HG02642 (cell line): ENCODE results near the gene SERPINB6.
"Not testable (repeated sequence)": the region's sequence is repeated elsewhere in the genome, so short reads cannot be mapped to it uniquely, and the experiment has no call there.

Source experiments
- ATAC-seq: cut with Tn5 transposase; IDR thresholded peaks from one replicate; pipeline ENCODE4 v1.9.1; 2021; ENCODE audit warnings: mild to moderate bottlenecking; ENCODE audit not compliant: unreplicated experiment, poor library complexity

SERPINB6 gene

DNA sequence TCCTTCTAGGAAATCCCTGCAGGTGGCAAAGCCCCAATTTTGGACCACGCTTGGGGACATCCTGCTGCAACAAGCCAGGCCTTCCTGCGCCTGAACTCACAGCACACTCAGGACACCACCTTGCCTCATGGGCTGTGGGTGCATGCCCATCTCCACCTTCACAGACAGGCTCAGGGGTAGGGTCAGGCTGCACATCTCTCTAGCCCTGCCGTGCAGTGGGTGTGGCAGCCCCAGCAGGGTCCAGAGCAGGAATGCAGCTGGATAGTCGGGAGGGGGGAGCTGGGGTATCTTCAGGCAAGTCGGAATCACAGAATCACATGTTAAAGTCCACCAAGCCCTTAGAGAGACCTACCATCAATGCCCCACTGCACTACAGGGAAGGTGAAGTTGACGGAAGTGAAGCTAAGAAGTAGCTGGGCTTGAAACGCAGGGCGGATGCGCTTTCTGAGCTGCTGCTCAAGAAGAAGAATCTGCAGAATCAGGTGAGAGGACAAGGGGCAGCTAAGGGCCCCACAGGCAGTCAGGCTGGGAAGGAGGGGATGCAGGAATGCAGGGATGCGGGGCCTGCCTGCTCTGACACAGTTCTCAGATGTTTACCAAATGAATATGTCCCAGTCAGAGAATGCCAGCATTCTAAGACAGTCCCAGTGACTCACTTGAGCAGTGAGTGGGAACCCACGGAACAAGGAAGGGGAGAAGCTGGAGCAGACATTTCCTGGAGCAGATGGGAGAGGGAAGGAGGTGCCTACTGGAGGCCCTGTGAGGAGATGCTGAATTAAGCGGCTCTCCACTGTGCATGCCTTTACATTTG is 11.3 kb downstream of the SERPINB6 start:
- ATAC-seq = no peak

DNA sequence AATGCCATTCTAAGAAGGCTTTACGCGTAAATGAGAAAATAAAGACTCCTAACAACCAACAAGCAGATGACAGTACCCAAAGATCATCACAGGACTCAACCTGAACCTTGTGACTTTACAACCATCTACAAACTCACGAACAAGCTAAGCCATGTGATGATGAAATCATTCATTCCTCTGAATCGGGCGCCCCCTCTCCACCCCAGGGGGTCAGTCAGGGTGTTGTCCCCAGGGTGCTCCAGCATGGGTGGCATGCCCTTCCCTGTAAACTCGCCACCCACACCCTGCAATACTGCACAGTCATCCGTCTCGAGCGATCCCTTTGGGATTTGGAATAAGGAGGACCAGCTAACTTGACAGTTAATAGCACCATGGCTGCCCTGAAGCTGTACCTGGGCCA is 12.6 kb downstream of the SERPINB6 start:
- ATAC-seq = no peak

DNA sequence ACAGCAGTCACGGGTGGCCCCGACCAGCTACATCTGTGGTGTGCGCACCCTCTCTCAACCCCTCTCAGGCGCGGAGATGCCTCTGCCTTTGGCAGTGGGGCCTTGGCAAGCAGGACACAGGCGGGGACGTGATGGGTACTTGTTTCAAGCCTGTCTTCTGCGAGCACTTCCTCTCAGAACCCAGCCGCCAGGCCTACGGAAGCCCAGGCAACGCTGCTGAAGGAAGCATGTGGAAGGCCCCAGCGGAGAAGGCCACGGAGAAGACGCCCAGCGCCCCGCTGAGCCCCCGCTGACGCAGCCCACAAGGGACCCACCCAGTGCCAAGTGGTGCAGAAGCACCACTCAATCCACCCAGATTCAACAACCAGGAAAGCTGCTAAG is 13.0 kb downstream of the SERPINB6 start:
- ATAC-seq = no peak

DNA sequence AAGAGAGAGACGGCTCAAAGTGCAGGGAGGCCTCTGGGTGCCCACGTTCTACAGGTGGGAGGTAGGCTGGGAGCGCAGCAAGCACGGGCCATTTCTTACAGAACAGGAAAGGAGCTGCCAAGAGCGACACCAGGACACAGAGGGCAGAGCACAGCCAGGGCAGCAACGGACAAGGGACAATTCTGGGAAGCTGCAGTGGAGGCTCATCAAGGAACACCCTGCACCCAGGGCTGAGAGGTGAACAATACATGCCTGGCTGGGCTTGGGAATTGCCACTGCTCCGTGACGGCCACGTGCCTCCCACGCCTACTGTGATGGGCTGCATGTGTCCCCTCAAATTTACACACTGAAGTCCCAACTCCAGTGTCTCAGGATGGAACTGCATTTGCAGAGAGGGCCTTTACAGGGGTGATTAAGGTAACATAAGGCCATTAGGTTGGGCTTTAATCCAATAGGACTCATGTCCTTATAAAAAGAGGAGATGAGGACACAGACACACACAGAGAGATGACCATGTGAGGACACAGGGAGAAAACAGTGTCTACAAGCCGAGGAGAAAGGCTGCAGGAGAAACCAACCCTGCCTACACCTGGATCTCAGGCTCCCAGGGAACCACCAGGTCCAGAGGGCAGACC is 13.6 kb downstream of the SERPINB6 start:
- ATAC-seq = no peak

DNA sequence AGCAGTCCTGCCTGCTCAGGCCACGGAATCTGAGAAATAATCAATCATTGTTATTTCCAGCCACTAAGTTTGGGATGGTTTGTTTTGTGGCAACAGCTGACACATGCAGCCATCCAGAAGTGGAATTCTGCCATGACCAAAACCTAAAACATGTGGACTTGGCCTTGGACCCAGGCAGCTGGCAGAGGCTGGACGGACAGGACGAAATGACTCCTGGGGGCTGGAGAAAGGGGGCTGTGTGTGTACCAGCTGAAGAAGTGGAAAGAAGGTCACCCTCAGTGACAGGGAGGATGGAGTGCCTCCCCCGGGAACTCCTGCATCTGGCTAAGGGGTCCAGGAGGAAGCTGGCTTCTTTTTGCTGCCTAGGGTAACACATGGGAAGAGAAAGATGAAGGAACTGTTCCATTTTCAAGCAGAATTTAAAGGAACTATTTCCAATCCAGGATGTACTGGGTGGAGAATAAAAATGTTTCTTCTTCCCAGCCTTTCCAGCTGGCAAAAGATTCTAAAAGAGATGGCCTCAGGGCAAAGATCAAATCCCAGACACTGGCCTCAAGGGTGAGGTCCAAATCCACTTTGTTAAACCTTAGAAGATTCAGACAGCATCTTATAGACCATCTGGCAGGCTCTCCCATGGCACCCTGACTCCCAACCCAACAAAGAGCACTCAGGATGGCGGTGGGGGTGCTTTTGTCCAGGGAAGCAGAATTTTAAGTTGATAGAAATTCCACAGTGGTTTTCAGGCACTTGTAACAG is 14.3 kb downstream of the SERPINB6 start:
- no peak for ATAC-seq

DNA sequence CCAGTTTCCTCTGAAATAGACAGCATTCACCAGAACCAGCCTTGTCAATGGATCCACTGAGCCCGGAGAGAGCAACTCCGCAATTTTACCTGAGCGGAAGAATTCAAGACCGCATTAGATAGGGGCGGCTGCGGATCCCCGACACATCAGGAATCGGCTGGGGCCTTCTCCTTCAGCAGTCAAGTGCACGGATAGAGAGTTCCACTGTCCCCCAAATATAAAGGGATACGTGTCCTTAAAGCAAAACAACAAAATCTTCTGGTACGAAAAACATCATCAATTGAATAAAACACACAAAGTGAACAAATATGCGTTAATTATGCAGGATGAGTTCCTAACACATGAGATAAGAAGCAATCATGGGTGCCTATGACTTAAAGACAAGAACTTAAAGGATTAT is 18.3 kb downstream of the SERPINB6 start:
- no peak for ATAC-seq

DNA sequence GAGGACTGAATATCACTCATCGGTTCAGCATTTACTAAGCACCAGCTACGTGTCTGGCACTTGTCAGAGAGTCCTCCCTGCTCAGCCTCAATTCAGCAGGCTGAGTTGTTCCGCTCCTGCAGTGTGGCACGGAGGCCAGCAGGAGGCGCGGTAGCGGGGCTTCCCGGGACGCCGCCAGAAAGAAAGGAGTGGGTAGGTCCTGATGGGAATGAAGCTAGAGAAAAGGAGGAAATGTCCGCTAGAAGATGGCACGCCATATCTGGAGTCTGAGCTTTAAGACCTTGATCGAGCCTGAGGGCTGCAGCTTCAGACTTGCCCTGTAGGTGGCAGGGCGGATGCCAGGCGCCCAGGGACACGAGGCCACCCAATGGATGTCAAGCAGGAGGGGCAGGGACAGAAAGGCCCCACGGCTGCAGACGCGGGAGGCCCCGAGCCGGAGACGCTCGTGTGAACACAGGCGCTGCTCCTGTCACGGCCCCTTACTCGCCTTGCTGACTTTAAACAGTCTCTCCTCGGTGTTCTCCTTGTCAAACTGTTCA is 18.7 kb downstream of the SERPINB6 start:
- ATAC-seq = peak; percentile 88

DNA sequence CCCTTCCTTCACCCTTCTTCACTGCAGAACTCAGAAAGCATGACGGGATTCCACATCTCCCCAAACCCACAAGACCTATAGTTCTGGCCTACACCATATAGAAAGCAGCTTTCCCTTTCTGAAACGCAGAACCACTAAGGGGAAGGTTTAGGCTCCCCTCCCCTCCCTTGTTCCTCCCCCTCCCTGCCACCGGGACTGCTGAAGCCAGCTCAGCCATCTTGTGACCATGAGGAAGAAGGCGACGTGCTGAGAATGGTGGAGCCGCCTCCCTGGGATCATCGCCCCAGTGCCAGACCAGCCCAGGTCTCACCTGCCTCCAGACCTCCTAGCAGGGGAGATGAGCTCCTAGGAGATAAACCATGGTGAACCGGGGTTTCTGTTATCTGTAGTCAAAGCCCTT is 19.6 kb downstream of the SERPINB6 start:
- no peak for ATAC-seq

DNA sequence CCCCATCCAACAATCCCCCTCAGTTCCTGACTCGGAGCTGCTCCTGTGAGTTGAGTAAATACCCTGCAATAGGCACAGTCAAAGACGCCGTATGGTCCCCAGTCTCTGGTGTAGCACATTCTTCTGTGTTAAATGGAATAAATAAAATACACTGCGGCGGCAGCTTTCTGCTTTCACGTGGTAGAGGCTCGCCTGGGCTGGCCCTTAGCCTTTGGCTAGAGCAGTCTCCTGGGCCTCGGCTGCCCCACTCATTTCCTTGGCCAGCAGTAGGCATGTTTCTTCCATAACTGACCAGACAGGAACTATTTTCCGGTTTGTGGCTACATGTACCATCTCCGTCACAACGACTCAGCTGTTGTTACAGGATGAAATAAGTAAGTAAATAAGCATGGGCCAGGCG is 20.7 kb downstream of the SERPINB6 start:
- no peak for ATAC-seq

DNA sequence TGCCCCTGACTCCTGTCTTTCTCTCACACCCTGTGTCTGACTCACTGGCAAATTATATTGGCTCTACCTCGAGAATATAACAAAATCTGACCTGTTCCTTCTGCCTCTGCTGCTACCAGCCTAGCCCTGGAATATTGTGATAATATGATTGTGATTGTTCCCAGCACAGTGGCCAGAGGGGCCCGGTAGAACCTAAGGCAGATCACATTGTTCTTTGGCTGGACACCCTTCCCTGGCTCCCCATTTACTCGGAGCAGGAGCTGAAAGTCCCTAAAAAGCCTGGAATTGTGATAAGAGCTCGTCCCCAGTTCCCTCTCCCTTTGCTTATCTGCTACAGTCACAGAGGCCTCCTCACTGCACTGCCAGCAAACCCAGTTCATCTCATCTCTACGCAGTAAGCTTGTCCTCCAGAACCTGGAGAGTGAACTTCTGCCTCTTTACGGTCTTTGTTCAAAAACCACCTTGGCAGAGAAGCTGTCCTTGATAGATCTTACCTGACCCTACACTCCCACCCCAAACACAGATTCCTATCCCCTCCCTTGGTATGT is 21.8 kb downstream of the SERPINB6 start:
- ATAC-seq = no peak

DNA sequence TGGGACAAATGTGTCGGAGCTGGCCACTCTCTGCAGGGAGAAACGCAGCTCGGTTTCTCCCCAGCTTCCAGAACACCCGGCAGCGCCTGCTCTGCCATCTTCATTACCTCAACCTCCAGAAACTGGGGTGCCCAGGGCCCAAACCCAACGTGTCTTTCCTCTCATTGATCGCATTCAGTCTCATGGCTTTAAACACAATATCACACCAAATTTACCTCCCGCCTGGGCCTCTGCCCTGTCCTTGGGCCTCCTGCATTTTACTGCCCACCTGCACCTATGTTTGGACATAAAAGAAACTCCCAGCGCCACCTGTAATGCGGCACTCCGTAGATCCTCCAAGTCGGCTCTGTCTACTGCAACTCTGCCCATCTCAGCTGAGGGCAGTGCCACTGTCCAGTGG is 22.2 kb downstream of the SERPINB6 start:
- ATAC-seq = no peak

DNA sequence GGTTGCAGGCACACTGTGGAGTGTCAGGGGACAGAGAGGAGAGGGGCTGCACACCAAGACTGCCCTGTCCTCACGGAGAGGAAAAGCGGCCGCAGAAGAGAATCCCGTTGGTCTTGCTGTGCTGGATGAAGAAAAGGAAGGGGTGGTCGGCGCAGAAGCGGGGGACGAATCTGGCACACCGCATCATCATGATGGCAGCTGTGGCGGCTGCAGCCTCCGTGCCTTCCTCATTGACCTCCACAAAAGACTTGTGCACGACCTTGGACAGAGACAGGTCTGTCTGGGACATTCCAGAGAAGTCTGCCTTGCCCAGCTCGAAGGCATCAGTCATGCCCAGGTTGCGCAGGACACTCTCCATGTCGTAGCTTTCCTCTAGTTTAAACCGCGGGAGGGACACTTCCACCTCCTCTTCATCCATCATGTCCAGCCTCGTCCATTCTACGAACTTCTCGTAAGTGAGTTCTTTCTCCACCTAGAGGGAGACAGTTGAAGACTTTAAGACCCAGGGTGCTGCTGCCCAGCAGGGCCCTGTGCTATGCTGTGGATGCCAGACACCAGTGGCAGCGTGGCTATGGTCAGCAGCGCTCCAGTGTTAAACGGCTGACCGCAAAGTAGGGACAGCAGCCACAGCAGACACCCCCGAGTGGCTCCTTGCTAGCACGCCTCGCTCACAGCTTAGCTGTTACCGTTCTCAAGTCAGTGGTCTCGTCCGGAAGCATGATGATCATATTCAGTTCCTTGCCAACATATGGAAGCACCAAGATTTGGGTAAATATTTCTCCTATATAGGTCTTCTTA is 22.9 kb downstream of the SERPINB6 start:
- no peak for ATAC-seq

DNA sequence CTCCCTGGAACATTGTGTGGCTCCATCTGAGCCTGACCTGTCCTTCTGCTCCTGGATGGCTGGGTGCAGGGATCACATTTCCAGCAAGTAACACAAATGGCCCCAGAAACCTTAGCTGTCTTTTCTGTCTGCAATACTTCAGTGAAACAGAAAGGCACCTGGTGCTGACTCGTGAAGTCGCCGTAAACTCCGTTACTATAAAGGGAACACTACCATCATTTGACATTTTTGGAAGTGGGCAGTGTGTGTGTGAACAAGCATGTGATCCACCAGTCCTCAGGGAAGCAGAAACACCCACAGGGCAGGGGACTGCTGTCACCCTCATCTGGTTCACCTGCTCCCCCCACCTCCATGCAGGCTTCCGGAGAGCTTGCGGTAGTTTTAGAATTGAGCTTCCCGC is 23.9 kb downstream of the SERPINB6 start:
- no peak for ATAC-seq

DNA sequence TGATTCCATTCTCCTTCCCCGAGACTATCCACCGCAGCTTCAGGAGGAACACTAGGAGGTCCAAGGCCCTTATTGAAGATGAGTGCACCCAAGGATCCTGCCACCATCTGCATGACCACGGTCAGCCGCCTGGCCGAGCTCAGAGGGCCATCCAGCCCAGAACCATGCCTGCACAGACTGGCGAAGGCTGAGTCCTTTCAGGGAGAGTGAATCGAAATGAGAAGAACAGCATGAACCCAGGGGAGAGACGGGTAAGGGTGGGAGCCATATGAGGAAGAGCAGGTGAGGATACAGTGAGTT is 26.3 kb downstream of the SERPINB6 start:
- no peak for ATAC-seq

DNA sequence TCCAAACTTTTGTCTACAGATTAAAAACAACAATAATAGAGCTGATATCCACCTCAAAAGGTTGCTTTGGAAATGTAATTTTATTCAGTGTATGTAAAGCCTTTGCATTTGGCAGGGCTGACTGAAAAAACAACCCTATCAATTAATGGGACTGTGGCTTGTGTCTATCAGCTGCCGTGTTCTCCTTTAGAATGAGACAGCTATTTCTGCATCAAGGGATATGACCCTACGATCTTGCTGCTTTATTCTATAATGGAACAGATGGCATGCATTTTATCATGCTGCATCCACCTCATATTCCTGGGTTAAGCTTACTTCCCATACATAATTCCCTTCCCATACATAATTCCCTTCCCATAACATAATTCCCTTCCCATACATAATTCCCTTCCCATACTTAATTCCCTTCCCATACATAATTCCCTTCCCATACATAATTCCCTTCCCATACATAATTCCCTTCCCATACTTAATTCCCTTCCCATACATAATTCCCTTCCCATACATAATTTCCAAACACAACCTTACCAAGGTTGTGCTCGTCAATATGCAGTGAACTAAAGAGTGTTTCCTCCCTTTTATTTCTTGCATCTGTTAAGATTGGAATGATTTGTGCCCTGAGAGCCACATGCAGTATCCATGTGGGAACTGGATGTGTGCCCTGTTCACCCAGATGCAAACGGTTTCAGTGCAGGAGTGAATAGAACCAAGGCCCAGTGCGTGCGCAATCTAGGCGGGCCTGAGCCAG is 26.8 kb downstream of the SERPINB6 start:
- ATAC-seq = no peak

DNA sequence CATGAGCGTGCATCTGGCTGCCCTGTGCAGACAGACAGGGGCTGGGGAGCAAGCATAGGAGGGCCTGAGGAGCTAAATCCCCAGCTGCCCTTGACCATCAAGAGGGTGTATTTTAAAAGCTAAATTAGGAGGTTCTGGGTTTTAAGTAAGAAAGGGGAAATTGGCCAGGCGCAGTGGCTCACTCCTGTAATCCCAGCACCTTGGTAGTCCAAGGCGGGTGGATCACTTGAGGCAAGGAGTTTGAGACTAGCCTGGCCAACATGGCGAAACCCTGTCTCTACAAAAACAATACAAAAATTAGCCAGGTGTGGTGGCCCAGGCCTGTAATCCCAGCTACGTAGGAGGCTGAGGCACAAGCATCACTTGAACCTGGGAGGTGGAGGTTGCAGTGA is 27.8 kb downstream of the SERPINB6 start:
- no peak for ATAC-seq

DNA sequence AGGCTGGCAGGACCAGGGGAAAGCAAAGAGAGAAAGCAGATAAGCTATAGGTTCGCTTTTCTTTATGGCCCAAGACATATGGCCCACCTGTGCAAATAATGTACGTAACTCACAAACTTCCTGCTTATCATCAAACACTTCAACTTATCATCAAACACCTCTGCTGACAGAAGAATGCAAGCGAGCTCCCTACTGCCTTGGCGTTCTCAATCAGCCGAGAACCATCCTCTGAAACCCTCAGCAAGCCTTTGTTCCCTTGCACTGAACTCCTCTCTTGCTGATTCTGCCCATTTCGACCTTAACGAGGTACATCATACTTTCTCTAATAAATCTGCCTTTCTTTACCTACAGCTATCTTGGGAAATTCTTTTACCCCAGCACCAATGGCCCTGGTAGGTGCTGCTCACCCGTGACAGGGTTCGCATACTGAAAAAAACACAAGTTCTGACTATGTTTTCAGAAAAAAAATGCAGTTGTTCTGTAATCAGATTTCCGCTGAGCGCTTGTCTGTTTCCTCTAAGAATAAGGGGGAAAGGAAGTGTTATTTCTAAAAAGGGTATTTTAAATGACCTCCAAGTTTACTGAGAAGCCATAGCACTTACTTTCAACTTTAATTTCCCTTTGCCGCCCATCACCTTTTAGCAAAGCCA is 28.3 kb downstream of the SERPINB6 start:
- ATAC-seq = no peak

DNA sequence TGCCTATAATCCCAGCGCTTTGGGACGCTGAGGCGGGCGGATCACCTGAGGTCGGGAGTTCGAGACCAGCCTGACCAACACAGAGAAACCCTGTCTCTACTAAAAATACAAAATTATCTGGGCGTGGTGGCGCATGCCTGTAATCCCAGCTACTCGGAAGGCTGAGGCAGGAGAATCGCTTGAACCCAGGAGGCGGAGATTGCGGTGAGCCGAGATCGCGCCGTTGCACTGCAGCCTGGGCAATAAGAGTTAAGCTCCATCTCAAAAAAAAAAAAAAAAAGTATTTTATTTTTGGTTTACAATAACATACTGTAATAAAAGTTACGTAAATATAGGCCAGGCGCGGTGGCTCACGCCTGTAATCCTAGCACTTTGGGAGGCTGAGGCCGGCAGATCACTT is 29.3 kb downstream of the SERPINB6 start:
- not testable (repeated sequence) for ATAC-seq

DNA sequence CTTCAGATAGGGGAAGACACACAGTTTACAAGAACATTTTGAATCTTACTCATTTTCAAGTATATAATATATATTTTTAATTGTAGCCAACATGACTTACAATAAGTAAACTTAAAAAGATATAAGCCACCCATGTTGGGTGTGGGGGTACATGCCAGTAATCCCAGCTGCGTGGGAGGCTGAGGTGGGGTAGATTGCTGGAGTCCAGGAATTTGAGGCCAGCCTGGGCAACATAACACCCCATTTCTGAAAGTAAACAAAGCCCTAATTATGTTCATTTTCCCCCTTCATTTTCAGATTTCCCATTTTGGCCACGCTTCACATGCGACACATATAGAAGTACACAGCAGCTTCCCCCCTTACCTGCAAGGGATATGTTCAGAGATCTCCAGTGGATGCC is 30.5 kb downstream of the SERPINB6 start:
- no peak for ATAC-seq
